NCI-H128 (cell line): ENCODE results near the gene ZNF831.

ENCODE experiments used
- DNase-seq: peaks from one replicate; lab custom pipeline; 2025; ENCODE audit not compliant: unreplicated experiment; lab: John Stamatoyannopoulos, UW

ZNF831 gene

GRCh38 chr20:59211208-59211765, 47.7 kb downstream of the ZNF831 start:
- no peak for DNase-seq

GRCh38 chr20:59214073-59214472, 50.5 kb downstream of the ZNF831 start:
- no peak for DNase-seq

GRCh38 chr20:59214606-59215547, 51.3 kb downstream of the ZNF831 start:
- no peak for DNase-seq

GRCh38 chr20:59217173-59217572, 53.6 kb downstream of the ZNF831 start:
- no peak for DNase-seq

- DNase-seq = no peak
These were observed 54.2 kb downstream of the ZNF831 start for GRCh38 chr20:59217794-59218280.

- no peak for DNase-seq
These were observed 55.6 kb downstream of the ZNF831 start for GRCh38 chr20:59219211-59219610.

- DNase-seq = no peak
These were observed 56.5 kb downstream of the ZNF831 start for GRCh38 chr20:59220161-59220560.

GRCh38 chr20:59221049-59221706, 57.6 kb downstream of the ZNF831 start:
- DNase-seq = no peak

GRCh38 chr20:59221707-59222252, 58.2 kb downstream of the ZNF831 start:
- DNase-seq = no peak

- DNase-seq = peak; percentile 16
These were observed 58.9 kb downstream of the ZNF831 start for GRCh38 chr20:59222253-59223181.

- DNase-seq = no peak
These were observed 59.6 kb downstream of the ZNF831 start for GRCh38 chr20:59223182-59223601.

- DNase-seq = no peak
These were observed 60.1 kb downstream of the ZNF831 start for GRCh38 chr20:59223750-59224149.

GRCh38 chr20:59224236-59224635, 60.6 kb downstream of the ZNF831 start:
- no peak for DNase-seq

GRCh38 chr20:59230385-59230784, 66.8 kb downstream of the ZNF831 start:
- DNase-seq = no peak

GRCh38 chr20:59231124-59231804, 67.6 kb downstream of the ZNF831 start:
- no peak for DNase-seq

- no peak for DNase-seq
These were observed 69.0 kb downstream of the ZNF831 start for GRCh38 chr20:59232618-59233017.

GRCh38 chr20:59235226-59235625, 71.6 kb downstream of the ZNF831 start:
- no peak for DNase-seq

- no peak for DNase-seq
These were observed 76.4 kb downstream of the ZNF831 start for GRCh38 chr20:59240006-59240405.

GRCh38 chr20:59242714-59243626, 79.3 kb downstream of the ZNF831 start:
- no peak for DNase-seq
